Sigmoid colon (tissue), 7 donors: ENCODE data around the gene ATXN10. TPM values are rescaled to one million over a fixed set of nuclear protein-coding genes. Genes with fewer than 3 reads are reported as not detected.

Experiments
- DNase-seq: peaks from one replicate; pipeline ENCODE4 v3.0.0-alpha.2; 2019
- H3K27ac ChIP-seq, 4 donors: fragments of 200-600 bp; sonication (generic); one replicate each; pipeline ENCODE4 v1.5.1; 2016 to 2019; ENCODE audit warnings: mild to moderate bottlenecking in 1 of 4
- H3K27me3 ChIP-seq, 3 donors: fragments of 200-600 bp; sonication (generic); one replicate each; pipeline ENCODE4 v1.5.1; 2019; ENCODE audit warnings: mild to moderate bottlenecking in 1 of 3
- H3K36me3 ChIP-seq, 4 donors: fragments of 200-600 bp; sonication (generic); one replicate each; pipeline ENCODE4 v1.5.1; 2016 to 2019
- H3K4me1 ChIP-seq, 4 donors: fragments of 200-600 bp; sonication (generic); one replicate each; pipeline ENCODE4 v1.5.1; 2017 to 2019
- H3K4me3 ChIP-seq, 4 donors: fragments of 200-600 bp; sonication (generic); one replicate each; pipeline ENCODE4 v1.5.1; 2017 to 2019; ENCODE audit warnings: mild to moderate bottlenecking in 2 of 4, moderate library complexity in 1 of 4
- H3K9me3 ChIP-seq, 4 donors: fragments of 200-600 bp in 3 of 4; sonication (generic) in 3 of 4; one replicate each; pipeline versions ENCODE4 v1.5.1 to v1.6.1; 2013 to 2019
- CTCF ChIP-seq, 4 experiments: fragments of 450-650 bp in 3 of 4; fragments of 200-600 bp in 1 of 4; IDR thresholded peaks; one replicate each; pipeline ENCODE4 v1.5.1; 2016 to 2019; ENCODE audit warnings: antibody characterized with exemption in 4 of 4, mild to moderate bottlenecking in 3 of 4, moderate library complexity in 2 of 4
- EP300 ChIP-seq, 4 donors: sonication (generic); formaldehyde crosslinking; IDR thresholded peaks; one replicate each; pipeline ENCODE4 v1.6.1; 2017; ENCODE audit warnings: antibody characterized with exemption in 4 of 4
- POLR2A ChIP-seq, 2 donors: fragments of 450-650 bp; IDR thresholded peaks; one replicate each; pipeline ENCODE4 v1.6.1; 2016; ENCODE audit warnings: antibody characterized with exemption in 2 of 2, mild to moderate bottlenecking in 2 of 2, moderate library complexity in 2 of 2
- POLR2AphosphoS5 ChIP-seq, 4 donors: sonication (generic); formaldehyde crosslinking; IDR thresholded peaks; one replicate each; pipeline ENCODE4 v1.6.1; 2017; ENCODE audit warnings: antibody characterized with exemption in 4 of 4
- WGBS, 2 donors: extraction: QIAGEN DNeasy Blood & Tissue Kit; methylation state at CpG; one replicate each; pipeline ENCODE4 v1.1.7; 2013; 5-methylcytosine and 5-hydroxymethylcytosine counted together
- intact Hi-C: fragments of 100-400 bp; cut with DNase I; formaldehyde crosslinking; loops from one replicate; pipeline ENCODE4 v1.15.1; 2023
- polyA plus RNA-seq, 3 donors: library from polyadenylated mRNA; stranded (reverse); fragments of 200-250 nt; gene quantifications; one replicate each; pipeline ENCODE4 v1.2.3, GENCODE V29; 2013
- total RNA-seq, 4 donors: library from RNA; depleted of rRNA; stranded (reverse); fragments of >200 nt; gene quantifications; one replicate each; pipeline ENCODE4 v1.1.0, GENCODE V29; 2016
- donor health status: healthy with polysubstance abuse.
- donor health status: Bipolar disorder and iron deficiency.
- donor health status: healthy.

Gene ATXN10
- total and polyA plus RNA-seq, 7 donors = 37.9 to 187 (median 160) TPM

DNA sequence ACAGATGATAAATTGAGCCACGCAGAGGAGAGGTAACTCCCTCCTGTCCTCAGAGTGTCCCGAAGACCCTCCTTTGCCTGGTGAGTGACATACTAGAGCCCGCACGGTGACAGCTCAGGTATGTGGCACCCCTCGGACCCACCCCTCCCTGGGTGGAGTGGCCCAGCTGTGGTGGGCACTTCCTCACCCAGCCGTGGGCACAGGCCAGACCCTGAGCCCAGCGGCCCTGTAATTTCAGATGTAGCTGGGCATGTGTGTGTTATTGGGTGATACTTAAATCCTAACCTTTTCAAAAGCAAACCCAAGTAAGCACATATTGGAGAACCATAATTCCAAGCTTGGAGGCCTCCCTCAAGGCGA lies 212.2 kb downstream of the ATXN10 start:
- no peak for TF ChIP-seq CTCF (IDR thresholded peaks at IDR 0.05)
- H3K27me3 ChIP-seq = peaks cover 6 to 79% (median 18%) of the 10 kb centered on the region in 3 donors
- H3K36me3 ChIP-seq = no peaks in the 10 kb centered on the region
- intact Hi-C loops = no loop called here
- DNase-seq = peak; percentile 25
- no peaks in the 10 kb centered on the region for H3K9me3 ChIP-seq
- no peak overlapping the region for H3K4me3 ChIP-seq
- H3K4me1 ChIP-seq = peaks cover 0 to 9% (median 8%) of the 10 kb centered on the region in 4 donors
- 86 to 89% methylated on average over 8 of the region's 8 CpGs for WGBS, 2 donors
- no peak overlapping the region for H3K27ac ChIP-seq

GRCh38 chr22:45884201-45885062 lies 212.8 kb downstream of the ATXN10 start:
- intact Hi-C loops = no loop called here
- H3K4me1 ChIP-seq = peaks cover 0 to 9% (median 8%) of the 10 kb centered on the region in 4 donors
- H3K9me3 ChIP-seq = no peaks in the 10 kb centered on the region
- no peak overlapping the region for H3K4me3 ChIP-seq
- no peak overlapping the region for H3K27ac ChIP-seq
- peaks cover 6 to 81% (median 19%) of the 10 kb centered on the region in 3 donors for H3K27me3 ChIP-seq
- DNase-seq = peak; percentile 58
- 64 to 79% methylated on average over 27 of the region's 27 CpGs for WGBS, 2 donors
- TF ChIP-seq CTCF (IDR thresholded peaks at IDR 0.05) (no peak), EP300 (IDR thresholded peaks at IDR 0.05) (no peak), POLR2A (IDR thresholded peaks at IDR 0.05) (no peak), POLR2AphosphoS5 (IDR thresholded peaks at IDR 0.05) (no peak)
- H3K36me3 ChIP-seq = no peaks in the 10 kb centered on the region

- no peaks in the 10 kb centered on the region for H3K9me3 ChIP-seq
- no peaks in the 10 kb centered on the region for H3K36me3 ChIP-seq
- H3K27me3 ChIP-seq = peaks cover 6 to 82% (median 21%) of the 10 kb centered on the region in 3 donors
- H3K4me1 ChIP-seq = peaks cover 0 to 14% (median 11%) of the 10 kb centered on the region in 4 donors
- intact Hi-C loops = no loop called here
- WGBS, 2 donors = 71 to 82% methylated on average over 16 of the region's 16 CpGs
- H3K27ac ChIP-seq = no peak overlapping the region
- TF ChIP-seq POLR2AphosphoS5 (IDR thresholded peaks at IDR 0.05) (no peak), CTCF (IDR thresholded peaks at IDR 0.05) (no peak), POLR2A (IDR thresholded peaks at IDR 0.05) (no peak), EP300 (IDR thresholded peaks at IDR 0.05) (no peak)
- H3K4me3 ChIP-seq = no peak overlapping the region
- peak; percentile 51 for DNase-seq
These were observed 213.7 kb downstream of the ATXN10 start for GRCh38 chr22:45885171-45885840.

GRCh38 chr22:45885941-45886395 lies 214.3 kb downstream of the ATXN10 start:
- no peak for TF ChIP-seq POLR2A (IDR thresholded peaks at IDR 0.05)
- TF ChIP-seq POLR2AphosphoS5 (IDR thresholded peaks at IDR 0.05) = no peak
- no peak for TF ChIP-seq EP300 (IDR thresholded peaks at IDR 0.05)
- TF ChIP-seq CTCF (IDR thresholded peaks at IDR 0.05) = no peak
- Histone ChIP-seq H3K36me3 (no peaks in the 10 kb centered on the region), H3K27ac (no peak overlapping the region), H3K4me3 (no peak overlapping the region), H3K4me1 (peaks cover 0 to 10% (median 4%) of the 10 kb centered on the region in 4 donors), H3K27me3 (peaks cover 2 to 75% (median 16%) of the 10 kb centered on the region in 3 donors), H3K9me3 (no peaks in the 10 kb centered on the region)
- DNase-seq = peak; percentile 48
- 52 to 77% methylated on average over 21 of the region's 21 CpGs for WGBS, 2 donors
- intact Hi-C loops = no loop called here
